ENCODE measurements around the gene ZFP36L1. TPM values are rescaled to one million over a fixed set of nuclear protein-coding genes. Genes with fewer than 3 reads are reported as not detected.
A peak's percentile ranks its signal among the peaks of the same experiment; 100 is the strongest.

Gene ZFP36L1
- total RNA-seq, 4 donors from 2014 or later: 154 to 451 (median 280) TPM

DNA sequence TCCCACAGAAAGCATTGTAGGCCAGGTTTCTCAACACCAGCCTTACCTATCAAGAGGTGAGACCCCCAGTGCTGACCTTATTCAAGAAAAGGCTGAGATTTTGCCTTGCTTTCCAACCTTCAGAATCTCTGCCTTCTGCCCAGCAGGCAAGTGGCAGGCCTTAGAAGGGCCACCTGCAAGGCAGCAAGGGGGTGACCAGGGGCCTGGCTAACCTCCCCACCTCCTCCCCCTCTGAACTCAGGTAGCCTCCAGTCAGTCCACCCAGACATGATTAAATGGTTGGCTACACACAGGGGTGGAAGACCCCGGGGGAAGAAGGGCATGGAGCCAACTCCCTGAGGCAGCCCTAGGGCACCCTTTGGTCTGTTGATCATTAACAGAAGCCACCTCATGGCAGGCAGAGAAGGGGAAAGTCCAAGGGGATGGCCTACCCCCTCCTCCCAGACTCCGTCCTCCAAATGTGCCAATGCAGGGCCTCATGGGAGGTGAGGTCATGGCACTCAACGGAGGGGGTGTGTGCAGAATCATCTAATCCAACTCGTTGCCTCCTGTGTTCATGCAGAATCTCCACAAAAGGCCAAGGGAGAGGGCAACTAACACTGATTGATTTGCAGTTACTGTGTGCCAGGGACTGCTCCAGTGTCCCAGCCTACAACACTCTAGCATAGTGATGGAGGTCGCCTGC lies 8.5 kb downstream of the ZFP36L1 start:
- peak; percentile 42 for TF ChIP-seq POLR2AphosphoS5 (IDR thresholded peaks at IDR 0.05)
- TF ChIP-seq POLR2A (IDR thresholded peaks at IDR 0.05): no peak
- peaks cover 0 to 28% of the 10 kb centered on the region in 2 donors for H3K36me3 ChIP-seq
- peak overlapping the region in 3 of 4 donors; percentile 86 to 100 (median 98) for H3K27ac ChIP-seq
- H3K9me3 ChIP-seq: no peaks in the 10 kb centered on the region
- ATAC-seq: no peak
- H3K27me3 ChIP-seq: no peaks in the 10 kb centered on the region
- peaks cover 0 to 76% (median 32%) of the 10 kb centered on the region in 3 donors for H3K4me1 ChIP-seq
- 89% methylated on average over 1 of the region's 5 CpGs; no CpG with 5 or more reads in 1 of the 2 donors for WGBS, 2 donors (ENCODE audit: low coverage in 1 of 2)
- no peak overlapping the region for H3K4me3 ChIP-seq

DNA sequence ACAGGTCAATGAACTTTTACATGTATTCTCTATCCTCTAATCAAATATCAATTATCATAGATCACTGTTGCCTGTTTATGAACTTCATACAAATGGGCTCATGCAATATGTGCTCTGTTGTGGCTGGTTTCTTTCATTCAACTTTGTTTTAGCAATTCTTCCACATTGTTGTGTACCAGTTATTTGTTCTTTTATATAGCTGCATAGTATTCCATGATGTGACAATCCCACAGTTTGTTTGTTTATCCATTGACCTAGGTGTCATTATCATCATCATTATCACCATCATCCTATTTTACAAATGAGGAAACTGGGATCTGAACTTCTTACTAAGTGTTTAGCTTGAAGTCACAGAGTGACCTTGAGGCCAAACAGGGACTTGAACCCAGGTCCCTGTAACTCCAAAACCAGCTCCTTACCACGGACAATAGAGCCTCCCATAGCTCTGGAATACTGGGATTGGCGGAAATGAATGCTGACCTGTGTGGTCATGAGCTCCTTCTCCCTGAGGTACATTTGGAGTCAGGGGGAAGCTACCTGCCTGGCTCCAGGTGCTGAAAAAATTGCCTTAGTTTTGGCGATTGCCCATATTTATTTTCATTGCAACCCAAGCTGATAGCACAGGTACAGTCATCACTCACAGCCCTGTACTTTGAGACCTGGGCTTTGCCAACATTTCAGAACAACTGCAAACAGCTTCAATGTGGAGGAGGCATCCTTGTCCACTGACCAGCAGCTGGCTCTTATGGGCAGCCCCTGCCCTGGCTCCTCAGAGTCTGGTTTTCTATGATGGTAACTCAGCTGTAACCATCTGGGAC lies 9.2 kb downstream of the ZFP36L1 start:
- TF ChIP-seq EP300 (IDR thresholded peaks at IDR 0.05): no peak
- TF ChIP-seq, protein P1, sequence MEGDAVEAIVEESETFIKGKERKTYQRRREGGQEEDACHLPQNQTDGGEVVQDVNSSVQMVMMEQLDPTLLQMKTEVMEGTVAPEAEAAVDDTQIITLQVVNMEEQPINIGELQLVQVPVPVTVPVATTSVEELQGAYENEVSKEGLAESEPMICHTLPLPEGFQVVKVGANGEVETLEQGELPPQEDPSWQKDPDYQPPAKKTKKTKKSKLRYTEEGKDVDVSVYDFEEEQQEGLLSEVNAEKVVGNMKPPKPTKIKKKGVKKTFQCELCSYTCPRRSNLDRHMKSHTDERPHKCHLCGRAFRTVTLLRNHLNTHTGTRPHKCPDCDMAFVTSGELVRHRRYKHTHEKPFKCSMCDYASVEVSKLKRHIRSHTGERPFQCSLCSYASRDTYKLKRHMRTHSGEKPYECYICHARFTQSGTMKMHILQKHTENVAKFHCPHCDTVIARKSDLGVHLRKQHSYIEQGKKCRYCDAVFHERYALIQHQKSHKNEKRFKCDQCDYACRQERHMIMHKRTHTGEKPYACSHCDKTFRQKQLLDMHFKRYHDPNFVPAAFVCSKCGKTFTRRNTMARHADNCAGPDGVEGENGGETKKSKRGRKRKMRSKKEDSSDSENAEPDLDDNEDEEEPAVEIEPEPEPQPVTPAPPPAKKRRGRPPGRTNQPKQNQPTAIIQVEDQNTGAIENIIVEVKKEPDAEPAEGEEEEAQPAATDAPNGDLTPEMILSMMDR (IDR thresholded peaks at IDR 0.05): no peak
- no peak for TF ChIP-seq POLR2AphosphoS5 (IDR thresholded peaks at IDR 0.05)
- no peak for TF ChIP-seq POLR2A (IDR thresholded peaks at IDR 0.05)
- no peaks in the 10 kb centered on the region for H3K27me3 ChIP-seq
- peak overlapping the region in 3 of 4 donors; percentile 86 to 100 (median 98) for H3K27ac ChIP-seq
- 83 to 90% methylated on average over 1 to 2 of the region's 3 CpGs for WGBS, 2 donors (ENCODE audit: low coverage in 1 of 2)
- H3K36me3 ChIP-seq: peaks cover 0 to 21% of the 10 kb centered on the region in 2 donors
- no peaks in the 10 kb centered on the region for H3K9me3 ChIP-seq
- no peak for ATAC-seq
- no peak overlapping the region for H3K4me3 ChIP-seq
- peaks cover 0 to 77% (median 39%) of the 10 kb centered on the region in 3 donors for H3K4me1 ChIP-seq

DNA sequence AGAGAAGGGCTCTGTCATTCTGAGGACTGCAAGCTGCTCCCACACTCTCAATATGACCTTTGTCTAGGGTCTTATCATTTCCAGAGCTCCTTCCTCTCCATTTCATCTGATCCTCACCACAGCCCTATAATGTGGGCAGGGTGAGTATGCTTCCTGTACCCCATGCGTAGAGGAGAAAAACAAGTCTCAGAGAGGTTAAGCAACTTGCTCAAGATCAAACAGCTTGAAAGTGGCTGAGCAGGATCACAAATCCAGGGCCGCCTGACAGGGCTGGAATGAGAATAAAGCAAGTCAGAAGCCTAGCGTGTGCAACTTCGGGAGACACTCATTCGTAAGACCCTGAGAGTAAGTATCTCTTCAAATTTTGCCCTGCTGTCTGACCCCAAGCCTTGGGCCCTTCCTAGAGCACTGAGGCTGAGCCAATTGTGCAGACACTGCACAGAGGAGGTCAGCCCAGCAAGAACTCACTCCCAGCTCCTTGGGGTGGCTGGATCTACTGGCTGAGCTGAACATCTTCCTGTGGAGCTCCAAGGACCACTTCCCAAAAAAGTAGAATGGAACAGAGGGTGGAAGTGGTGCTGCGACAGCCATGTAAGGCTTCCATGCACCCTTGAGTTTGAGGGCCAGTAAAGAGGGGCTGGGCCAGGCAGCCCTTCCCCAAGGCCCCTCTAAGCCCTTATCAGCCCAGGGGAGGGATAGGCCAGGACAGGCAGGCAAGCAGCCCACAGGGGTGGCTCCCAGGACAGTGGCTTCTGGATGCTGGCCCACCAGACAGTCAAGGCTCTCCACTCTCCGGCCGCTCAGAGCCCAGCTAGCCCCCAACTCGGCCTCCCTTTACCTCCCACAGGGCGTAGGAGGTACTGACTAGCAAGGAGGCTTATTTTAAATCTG lies 10.5 kb downstream of the ZFP36L1 start:
- Histone ChIP-seq H3K9me3 (no peaks in the 10 kb centered on the region), H3K27me3 (no peaks in the 10 kb centered on the region), H3K4me3 (no peak overlapping the region), H3K27ac (peak overlapping the region in 3 of 4 donors; percentile 80 to 82 (median 80)), H3K36me3 (peaks cover 0 to 10% of the 10 kb centered on the region in 2 donors), H3K4me1 (peaks cover 0 to 75% (median 39%) of the 10 kb centered on the region in 3 donors)
- TF ChIP-seq POLR2AphosphoS5 (IDR thresholded peaks at IDR 0.05) (no peak), POLR2A (IDR thresholded peaks at IDR 0.05) (no peak), EP300 (IDR thresholded peaks at IDR 0.05) (no peak)
- TF ChIP-seq, protein P1 (IDR thresholded peaks at IDR 0.05): no peak
- ATAC-seq: no peak
- WGBS, 2 donors (ENCODE audit: low coverage in 1 of 2): 82 to 91% methylated on average over 5 to 6 of the region's 10 CpGs

DNA sequence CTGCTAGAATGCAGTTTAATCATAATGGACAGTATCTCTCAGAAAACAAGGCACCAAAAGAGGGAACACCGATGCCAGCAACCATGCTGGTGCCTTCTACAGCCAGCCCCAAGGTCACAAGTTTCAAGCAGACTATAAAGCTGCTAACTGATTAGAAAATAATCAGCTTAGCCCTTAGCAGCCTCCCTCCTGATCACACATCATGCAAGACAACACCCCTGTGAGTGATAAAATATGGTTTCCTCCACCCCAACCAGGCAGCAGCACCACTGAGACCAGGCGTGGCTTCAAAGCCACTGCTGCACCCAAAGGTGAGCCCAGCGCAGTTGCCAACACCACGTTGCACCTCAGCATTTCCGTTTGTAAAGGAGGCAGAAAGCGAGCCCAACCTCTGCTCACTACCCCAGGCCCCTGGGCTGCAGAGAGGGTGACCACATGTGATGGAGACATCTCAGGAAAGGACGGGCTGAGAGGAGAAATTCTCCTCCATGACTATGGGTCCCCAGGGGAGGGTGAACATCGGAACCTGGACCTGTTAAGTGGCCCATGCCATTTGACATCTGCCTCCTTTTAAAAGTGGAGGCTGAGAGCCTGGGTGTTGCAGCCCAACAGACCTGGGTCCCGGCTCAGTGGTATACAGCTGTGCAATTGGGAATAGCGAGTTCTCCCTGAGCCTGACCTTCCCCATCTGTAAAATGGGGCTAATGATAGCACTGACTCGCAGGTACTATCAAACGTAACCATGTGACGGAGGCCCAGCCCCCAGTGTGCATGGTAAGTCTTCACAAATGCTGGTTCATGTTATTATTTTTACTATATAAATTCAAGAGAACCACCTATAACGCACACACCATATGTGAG lies 11.5 kb downstream of the ZFP36L1 start:
- no peaks in the 10 kb centered on the region for H3K27me3 ChIP-seq
- peaks cover 0 to 66% (median 33%) of the 10 kb centered on the region in 3 donors for H3K4me1 ChIP-seq
- no peaks in the 10 kb centered on the region for H3K9me3 ChIP-seq
- no peak for ATAC-seq
- 88 to 95% methylated on average over 3 to 7 of the region's 14 CpGs for WGBS, 2 donors (ENCODE audit: low coverage in 1 of 2)
- TF ChIP-seq EP300 (IDR thresholded peaks at IDR 0.05) (no peak), POLR2A (IDR thresholded peaks at IDR 0.05) (no peak), POLR2AphosphoS5 (IDR thresholded peaks at IDR 0.05) (no peak)
- TF ChIP-seq, protein P1 (IDR thresholded peaks at IDR 0.05): no peak
- no peak overlapping the region for H3K4me3 ChIP-seq
- H3K27ac ChIP-seq: peak overlapping the region; percentile 50 to 82 (median 80)
- peaks cover 0 to under 1% of the 10 kb centered on the region in 2 donors for H3K36me3 ChIP-seq
